Suppressor macrophage (primary cell): ENCODE data around the gene ANKRD12.

Experiments
- DNase-seq, 4 experiments: peaks; one replicate each; pipeline ENCODE4 v3.0.0-alpha.2; 2020 to 2022

ANKRD12 gene

GRCh38 chr18:9188359-9189231 is 52.0 kb downstream of the ANKRD12 start:
- no peak for DNase-seq

- no peak for DNase-seq
These were observed 52.9 kb downstream of the ANKRD12 start for GRCh38 chr18:9189491-9189890.

DNA sequence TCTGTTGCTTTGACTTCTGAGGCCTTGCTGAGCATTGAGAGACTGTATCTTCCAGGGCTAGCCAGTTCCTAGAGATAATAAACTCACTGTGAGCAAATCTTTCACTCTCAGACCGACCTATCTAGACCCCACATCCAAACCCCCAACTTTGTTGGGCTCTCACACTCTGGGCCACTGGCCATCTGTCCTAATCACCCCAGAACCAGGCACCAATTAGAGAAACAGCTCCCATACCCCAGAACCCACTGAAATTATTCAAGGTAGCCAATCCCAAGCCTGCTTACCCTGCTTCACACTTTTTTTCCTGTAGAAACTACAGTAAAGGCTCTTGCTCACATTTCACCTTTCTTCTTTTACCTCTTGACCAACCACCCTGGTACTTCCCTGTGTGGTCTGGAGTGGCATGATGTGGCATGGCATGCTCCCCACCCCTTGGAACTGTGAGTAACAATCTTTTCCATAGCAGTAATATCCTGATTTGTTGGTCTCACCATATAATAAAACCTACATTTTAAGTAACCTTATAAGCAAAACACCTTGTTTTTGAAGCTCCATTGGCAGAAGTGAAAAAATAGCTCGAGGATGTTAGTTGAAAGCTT is 55.2 kb downstream of the ANKRD12 start:
- no peak for DNase-seq

- DNase-seq = no peak
These were observed 56.5 kb downstream of the ANKRD12 start for GRCh38 chr18:9193031-9193430.

DNA sequence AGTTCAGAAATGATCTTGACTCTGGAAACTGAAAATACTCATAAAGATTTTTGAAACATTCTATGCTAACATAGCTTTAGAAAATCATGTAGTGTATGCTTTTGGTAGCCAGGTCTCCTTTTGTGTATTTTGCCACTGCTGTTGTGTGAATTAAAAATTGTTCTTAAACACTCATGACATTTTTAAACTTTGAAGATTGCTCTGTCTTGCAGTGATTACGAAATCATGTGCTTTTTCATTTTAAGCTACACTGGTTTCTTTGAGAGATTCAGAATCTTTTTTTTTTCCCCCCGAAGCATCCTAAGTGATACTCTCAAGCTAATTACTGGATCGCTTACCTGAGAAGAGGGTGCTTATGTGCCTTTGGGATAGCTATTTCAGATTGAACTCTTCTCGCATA is 60.0 kb downstream of the ANKRD12 start:
- DNase-seq = no peak

DNA sequence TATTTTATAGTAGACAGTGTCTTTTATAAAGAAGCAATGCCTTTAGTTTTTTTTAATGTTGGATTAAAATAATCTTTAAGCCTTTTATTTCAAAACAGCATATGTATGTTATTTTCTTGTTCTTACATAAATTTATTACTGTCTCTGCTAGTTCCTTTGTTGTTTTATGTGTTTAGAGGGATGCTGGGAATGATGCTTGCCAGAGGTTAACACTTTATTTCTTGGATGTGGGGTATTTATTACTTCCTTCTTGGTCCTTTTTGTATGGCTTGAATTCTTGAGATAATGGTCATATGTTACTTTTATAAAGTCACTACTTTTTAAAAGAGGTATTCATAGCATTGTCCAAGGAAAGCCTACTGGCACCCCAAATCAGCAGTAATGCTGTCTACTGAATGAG is 63.1 kb downstream of the ANKRD12 start:
- no peak for DNase-seq

DNA sequence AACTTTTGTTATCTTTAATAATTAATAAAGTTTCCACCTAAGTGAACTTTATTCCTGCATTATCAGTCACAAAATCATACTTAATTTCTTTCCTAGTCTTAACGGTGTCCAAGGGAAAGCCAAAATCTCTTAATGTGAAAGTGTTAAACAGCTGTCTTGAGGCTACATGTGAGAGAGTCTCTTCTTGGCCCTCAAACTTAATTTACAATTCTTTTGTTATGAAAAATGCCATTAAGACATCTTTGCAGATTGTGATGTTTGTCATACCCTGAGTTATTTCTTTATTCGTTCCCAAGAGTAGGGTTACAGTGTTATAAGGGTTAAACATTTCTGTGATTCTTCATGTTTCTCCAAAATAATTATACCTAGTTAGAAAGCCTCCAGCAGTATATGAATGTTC is 64.6 kb downstream of the ANKRD12 start:
- DNase-seq = no peak

DNA sequence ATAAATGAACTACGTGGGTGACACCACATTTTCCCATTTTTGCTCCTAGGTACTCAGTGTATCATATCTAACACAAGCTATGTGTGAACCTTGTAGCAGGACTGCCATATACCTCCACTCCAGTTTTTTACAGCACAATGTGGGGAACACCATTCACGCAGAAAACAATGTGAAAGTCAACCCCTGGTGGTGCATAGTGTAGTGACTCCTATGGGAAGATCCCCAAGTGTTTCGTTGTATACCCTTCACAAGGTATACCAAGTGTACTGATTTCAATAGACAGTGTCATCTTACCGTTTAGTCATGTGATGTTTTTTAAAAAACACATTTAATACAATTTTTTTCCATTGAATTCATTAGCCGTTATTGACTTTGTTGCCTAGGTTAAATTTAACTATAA is 68.1 kb downstream of the ANKRD12 start:
- no peak for DNase-seq

GRCh38 chr18:9206421-9206820 is 69.8 kb downstream of the ANKRD12 start:
- DNase-seq = no peak

- DNase-seq = peak in 3 of 4 experiments; percentile 14 to 55 (median 52)
These were observed 72.7 kb downstream of the ANKRD12 start for GRCh38 chr18:9209279-9209678.

DNA sequence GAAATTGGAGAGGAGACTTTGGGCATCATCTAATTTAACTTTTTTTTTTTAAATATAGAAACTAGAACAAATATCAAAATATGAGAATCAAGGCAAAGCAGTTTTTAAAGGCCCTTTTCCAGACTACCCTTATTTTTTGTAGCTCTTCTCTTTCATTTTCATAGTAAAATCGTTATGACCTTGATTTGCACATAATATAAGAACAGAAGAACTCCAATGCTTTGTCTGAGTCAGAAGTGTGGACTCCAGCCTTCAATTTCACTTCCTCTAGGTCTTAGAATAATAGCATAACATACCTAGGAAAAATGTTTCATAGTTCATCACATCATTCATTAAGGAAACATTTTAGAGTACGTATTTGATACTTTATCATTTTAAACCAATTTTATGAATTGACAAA is 74.4 kb downstream of the ANKRD12 start:
- DNase-seq = peak in 2 of 4 experiments; percentile 37 to 41

DNA sequence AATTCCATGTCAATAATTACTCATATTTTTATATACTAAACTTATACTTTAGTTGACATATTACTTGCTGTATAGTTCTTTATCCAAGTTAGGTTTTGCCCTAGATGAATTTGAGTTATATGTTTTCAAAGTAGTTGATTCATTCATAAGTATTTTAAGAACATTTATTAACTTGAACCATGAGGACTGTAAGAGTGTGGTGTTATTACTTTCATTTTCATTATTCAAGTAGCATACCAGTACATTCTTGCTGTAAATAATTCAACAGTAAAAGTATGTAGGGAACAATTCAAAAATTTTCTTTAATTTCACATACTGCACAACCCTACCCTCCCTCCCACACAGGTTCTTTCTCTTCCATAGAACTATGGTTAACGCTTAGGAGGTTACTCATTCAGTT is 75.4 kb downstream of the ANKRD12 start:
- DNase-seq = no peak

DNA sequence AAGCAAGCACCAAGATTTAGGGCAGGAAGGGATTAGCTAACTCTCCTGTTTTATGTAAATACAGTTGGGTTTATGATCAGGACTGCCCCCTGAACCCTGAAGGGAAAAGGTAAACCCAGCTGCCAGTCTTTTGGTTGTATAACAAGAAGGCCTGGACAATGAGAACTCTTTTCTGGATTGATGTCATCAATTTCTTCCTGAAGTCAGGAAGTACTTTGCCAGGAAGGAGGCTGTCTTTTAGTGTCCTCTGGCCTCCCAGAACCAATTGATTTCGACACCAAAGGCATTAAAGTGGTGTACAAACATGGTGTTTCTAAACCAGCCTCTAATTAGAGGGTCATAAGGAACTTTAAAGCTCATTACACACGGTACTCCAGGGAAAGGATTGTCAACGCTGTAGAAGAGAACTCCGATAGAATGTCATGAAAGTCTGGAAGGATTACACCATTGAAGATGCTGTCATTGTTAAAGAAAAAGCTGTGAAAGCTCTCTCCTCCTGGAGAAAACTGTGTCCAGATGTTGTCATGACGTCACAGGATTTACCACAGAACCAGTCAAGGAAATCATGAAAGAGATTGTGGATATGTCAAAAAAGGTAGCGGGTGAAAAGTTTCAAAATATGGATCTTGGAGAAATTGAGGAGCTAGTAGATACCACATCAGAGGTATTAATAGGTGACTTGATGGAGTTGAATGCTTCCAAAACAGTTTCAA is 78.8 kb downstream of the ANKRD12 start:
- no peak for DNase-seq

DNA sequence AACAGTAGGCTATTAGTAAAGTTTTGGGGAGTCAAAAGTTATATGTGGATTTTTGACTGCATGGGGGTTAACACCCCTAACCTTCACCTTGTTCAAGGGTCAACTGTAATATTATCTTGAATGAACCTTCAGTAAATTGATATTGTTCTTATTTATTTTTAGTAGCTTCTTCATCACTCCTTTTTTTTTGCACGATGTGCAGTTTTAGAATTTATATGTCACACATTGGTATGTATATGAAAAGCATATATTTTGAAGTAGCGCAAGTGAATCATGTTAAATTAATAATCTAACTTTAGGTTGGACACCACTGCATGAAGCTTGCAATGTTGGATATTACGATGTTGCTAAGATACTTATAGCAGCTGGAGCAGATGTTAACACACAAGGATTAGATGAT is 79.9 kb downstream of the ANKRD12 start:
- DNase-seq = no peak

DNA sequence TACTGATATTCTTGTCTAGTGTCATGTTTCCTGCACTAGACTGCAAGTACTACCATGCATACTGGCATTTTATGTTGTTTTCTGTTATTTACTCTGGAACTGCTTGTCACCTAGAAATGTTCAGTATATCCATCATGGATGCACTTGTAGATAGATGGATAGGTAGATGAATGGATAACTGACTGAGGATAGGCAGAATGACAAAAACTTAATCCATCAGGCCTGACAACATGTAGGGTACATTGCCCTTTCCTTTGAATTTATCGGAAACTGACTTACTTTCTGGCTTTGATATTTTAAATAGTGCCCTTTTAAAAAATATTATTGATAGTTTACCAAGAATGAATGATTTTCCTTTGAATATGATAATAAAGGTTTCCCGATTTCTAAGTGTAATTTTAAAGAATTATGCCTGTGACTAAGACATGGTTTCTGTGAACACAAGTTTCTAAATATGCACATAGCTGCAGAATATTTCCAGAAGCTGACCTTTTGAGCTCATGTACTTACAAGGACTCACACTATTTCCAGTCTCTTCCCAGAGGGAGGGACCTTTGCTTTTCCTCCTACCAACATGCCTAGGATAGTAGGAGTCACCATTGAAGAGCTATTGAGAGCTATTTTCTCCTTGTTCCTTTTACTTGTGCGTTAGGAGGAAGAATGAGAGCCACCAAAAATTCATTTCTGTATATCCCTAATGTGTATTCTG is 81.3 kb downstream of the ANKRD12 start:
- DNase-seq = no peak

- DNase-seq = no peak
These were observed 84.5 kb downstream of the ANKRD12 start for GRCh38 chr18:9221040-9221439.

DNA sequence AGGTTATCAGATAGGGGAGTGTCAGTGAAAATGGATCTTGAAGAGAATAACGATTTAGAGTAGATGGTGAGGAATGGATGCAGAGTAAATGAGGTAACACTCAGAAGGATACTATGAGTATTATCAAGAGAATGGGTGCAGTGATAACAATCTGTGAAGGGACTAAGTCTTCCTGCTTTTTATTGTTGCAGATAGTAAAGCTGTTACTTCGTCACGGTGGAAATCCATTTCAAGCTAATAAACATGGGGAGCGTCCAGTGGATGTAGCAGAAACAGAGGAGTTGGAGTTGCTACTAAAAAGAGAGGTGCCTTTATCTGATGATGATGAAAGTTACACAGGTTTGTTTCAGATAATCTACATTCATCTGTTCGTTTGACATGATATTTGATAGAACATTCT is 85.1 kb downstream of the ANKRD12 start:
- no peak for DNase-seq

DNA sequence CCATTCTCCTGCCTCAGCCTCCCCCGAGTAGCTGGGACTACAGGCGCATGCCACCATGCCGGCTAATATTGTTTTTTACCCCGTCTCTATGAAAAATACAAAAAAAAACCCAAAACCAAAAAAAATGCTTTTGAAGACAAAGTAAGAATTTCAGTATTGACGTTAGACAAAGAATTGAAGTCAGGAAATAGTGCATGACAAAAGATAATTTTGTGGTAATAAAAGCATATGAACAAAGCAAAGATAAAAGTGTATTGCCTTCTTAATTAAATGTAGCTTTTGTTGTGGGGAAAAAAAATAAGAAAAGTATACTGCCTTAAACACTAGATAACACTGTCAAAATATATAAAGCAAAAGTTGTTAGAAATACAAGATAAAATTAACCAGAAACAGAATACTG is 86.8 kb downstream of the ANKRD12 start:
- DNase-seq = no peak

- DNase-seq = no peak
These were observed 89.9 kb downstream of the ANKRD12 start for GRCh38 chr18:9226463-9226862.

GRCh38 chr18:9231852-9232486 is 95.4 kb downstream of the ANKRD12 start:
- DNase-seq = no peak

GRCh38 chr18:9232977-9233376 is 96.4 kb downstream of the ANKRD12 start:
- DNase-seq = no peak

DNA sequence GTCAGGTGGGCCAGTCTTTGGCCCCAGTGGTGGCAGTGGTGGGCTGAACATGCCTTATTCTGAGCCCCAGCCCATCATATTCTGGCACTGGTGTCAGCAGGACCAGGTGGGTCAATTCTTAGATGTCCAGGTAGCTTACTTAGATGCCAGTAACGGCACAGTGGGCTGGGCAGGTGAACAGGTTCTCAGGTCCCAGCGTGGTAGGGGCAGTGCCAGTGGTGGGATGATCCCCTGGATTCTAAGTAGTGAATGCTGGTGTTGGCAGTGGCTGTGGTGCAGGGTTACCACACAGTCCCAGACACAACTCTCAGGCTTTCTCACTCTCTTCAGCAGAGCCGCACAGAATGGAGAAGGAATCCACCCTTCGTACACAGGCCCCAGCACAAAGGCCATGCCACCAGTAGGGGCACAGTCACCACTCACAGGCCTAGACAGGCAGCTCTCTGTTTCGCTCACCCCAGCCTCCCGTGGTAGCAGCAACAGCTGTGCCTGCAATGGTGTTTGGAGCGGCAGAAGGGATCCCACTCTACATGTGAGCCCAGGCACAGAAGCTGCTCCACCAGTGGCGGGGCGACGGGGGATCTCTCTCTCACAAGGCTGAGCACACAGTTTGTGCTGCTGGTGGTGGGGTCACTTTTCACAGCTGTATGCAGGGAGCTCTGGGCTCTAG is 97.3 kb downstream of the ANKRD12 start:
- DNase-seq = no peak
